Duodenal mucosa (tissue), 2 donors: ENCODE measurements around the gene CCNG2.
A peak's percentile ranks its signal among the peaks of the same experiment; 100 is the strongest.

Experiments
- H3K27ac ChIP-seq: one replicate; pipeline ENCODE4 v1.7.0; 2013; ENCODE audit warnings: low read depth, low read length
- H3K27me3 ChIP-seq, 2 donors: one replicate each; pipeline ENCODE4 v1.7.0; 2013; ENCODE audit warnings: low read length in 2 of 2, control low read depth in 1 of 2; ENCODE audit not compliant: insufficient read depth in 2 of 2, control insufficient read depth in 1 of 2
- H3K36me3 ChIP-seq, 2 donors: one replicate each; pipeline ENCODE4 v1.7.0; 2013; ENCODE audit warnings: low read length in 2 of 2, control low read depth in 1 of 2; ENCODE audit not compliant: insufficient read depth in 2 of 2, control insufficient read depth in 1 of 2
- H3K4me1 ChIP-seq, 2 donors: one replicate each; pipeline ENCODE4 v1.7.0; 2013; ENCODE audit warnings: low read length in 2 of 2, control low read depth in 1 of 2; ENCODE audit not compliant: insufficient read depth in 2 of 2, control insufficient read depth in 1 of 2
- H3K4me3 ChIP-seq, 2 donors: one replicate each; pipeline ENCODE4 v1.7.0; 2013; ENCODE audit warnings: low read length in 2 of 2, low read depth in 1 of 2
- H3K9ac ChIP-seq, 2 donors: one replicate each; pipeline ENCODE4 v1.7.0; 2013; ENCODE audit warnings: low read length in 2 of 2, low read depth in 1 of 2
- H3K9me3 ChIP-seq, 2 donors: one replicate each; pipeline ENCODE4 v1.7.0; 2013; ENCODE audit warnings: low read length in 2 of 2, control low read depth in 1 of 2; ENCODE audit not compliant: control insufficient read depth in 1 of 2

CCNG2 gene

DNA sequence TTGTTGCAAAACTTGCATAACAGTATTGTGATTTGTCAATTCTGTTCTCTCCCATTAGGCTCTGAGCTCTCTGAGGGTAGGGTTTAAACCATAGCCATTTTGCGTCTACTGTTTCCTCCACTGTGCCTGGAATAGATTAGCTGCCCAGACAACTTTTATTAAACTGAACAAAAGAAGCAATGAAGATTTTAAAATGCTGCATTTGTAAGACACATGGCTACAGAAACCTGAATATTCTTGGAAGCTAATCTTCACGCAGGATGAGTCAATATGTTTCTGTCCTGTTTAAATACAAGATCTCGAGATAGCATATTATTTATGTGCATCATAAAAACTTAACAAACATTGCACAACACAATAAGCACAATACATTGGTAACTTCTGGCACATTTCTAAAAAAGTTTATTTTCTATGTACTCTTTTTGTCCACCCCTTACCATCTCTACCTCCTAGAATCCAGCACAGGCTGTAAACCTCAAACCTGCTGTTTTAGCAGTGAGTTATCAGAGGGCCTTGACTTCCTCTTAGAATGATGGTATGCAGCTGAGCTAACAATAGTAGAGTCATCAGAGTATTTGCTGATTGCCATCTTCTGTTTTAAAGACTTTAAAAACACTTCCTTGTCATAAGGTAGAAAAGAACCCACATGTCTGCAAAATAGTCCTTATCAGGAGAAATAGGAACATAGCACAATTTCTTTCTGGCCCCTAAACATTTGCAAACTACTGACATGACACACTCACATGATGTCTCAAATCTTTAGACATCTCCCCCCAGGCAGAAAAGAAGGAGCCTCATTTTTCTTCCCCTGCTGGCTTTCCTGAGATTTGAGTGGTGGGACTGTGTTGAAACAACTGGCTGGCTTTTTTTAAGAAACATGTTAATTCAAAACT, 10.6 kb upstream of the CCNG2 start:
- Histone ChIP-seq H3K27me3 (no peaks in the 10 kb centered on the region), H3K4me3 (peak overlapping the region in 1 of 2 donors; percentile 17), H3K9me3 (no peaks in the 10 kb centered on the region), H3K36me3 (no peaks in the 10 kb centered on the region), H3K9ac (no peak overlapping the region), H3K27ac (no peak overlapping the region), H3K4me1 (peaks cover 16 to 37% of the 10 kb centered on the region in 2 donors)

DNA sequence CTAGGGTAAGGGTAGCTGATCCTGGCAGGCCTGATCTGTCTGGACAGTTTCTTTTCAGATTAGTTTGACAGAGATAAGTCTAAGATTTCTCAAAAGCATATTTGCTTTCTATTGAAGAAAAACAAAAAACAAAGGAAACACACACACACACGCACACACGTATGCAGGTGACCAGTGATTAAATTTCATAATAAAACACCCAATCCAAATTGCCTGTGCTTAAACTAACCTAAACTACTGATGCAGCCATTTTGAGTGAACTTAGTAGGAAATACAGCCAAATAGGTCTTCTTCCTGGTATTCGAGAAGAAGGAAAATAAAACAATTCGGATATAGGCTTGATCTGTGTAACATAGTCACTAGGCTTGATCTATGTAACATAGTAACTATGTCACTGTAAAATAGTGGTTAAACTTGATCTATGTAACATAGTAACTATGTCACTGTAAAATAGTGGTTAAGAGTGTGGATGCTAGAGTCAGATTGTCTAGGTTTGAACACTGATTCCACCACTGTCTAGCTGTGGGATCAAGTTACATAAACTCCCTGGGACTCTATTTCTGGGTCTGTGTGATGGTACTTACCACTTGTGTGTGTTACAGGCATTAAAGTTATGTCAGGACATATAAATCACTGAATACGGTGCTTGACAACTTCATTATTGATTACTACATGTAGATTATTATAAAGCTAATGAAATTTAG, 9.8 kb upstream of the CCNG2 start:
- no peak overlapping the region for H3K4me3 ChIP-seq
- no peaks in the 10 kb centered on the region for H3K9me3 ChIP-seq
- no peaks in the 10 kb centered on the region for H3K27me3 ChIP-seq
- no peak overlapping the region for H3K27ac ChIP-seq
- peaks cover 16 to 32% of the 10 kb centered on the region in 2 donors for H3K4me1 ChIP-seq
- H3K36me3 ChIP-seq = no peaks in the 10 kb centered on the region
- no peak overlapping the region for H3K9ac ChIP-seq

DNA sequence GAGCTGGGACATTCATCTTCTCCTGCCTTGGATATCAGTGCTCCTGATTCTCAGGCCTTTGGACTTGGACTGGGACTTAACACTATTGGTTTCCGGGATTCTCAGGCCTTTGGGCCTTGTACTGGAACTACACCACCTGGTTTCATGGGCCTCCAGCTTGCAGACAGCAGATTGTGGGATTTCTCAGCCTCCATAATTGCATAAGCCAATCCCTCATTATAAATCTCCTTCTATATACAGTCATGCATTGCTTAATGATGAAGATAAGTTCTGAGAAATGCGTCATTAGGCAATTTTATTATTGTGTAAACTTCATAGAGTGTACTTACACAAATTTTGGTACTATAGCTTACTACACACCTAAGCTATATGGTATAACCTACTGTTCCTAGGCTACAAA, 8.9 kb upstream of the CCNG2 start:
- Histone ChIP-seq H3K9me3 (no peaks in the 10 kb centered on the region), H3K9ac (no peak overlapping the region), H3K27me3 (no peaks in the 10 kb centered on the region), H3K36me3 (no peaks in the 10 kb centered on the region), H3K4me1 (peaks cover 12 to 34% of the 10 kb centered on the region in 2 donors), H3K4me3 (no peak overlapping the region), H3K27ac (no peak overlapping the region)

DNA sequence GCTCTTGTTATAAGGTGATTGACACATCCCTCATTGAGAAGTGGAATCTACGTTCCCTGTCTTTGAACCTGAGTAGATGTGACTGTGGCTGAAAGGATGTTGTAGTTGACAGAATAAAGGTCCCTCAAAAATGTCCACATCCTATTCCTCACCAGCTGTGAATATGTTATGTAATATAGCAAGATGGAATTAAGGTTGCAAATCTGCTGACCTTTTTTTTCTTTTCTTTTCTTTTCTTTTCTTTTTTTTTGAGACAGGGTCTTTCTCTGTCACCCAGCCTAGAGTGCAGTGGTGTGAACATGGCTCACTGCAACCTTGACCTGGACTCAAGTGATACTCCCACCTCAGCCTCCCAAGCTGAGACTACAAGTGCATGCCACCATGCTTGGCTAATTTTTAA, 7.2 kb upstream of the CCNG2 start:
- Histone ChIP-seq H3K27me3 (no peaks in the 10 kb centered on the region), H3K27ac (no peak overlapping the region), H3K9ac (no peak overlapping the region)

DNA sequence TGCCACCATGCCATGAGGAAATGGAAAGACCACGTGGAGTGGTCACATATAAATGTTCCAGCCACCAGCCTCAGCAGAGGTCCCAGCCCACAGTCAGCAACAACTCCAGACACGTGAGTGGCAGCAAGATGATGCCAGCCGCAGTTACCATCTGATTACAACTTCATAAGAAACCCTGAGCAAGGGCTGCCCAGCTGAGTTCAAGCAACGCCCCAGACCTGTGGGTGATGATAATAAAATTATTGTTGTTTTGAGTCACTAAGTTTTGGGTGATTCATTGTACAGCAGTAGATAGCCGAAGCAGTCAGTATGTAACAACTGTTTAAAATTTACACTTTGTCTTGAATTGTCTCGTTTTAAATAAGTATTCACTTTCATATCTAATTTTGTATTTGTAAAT, 5.8 kb upstream of the CCNG2 start:
- no peaks in the 10 kb centered on the region for H3K36me3 ChIP-seq
- no peaks in the 10 kb centered on the region for H3K9me3 ChIP-seq
- H3K4me3 ChIP-seq = no peak overlapping the region
- H3K4me1 ChIP-seq = peaks cover 23 to 53% of the 10 kb centered on the region in 2 donors
- no peak overlapping the region for H3K27ac ChIP-seq
- no peaks in the 10 kb centered on the region for H3K27me3 ChIP-seq
- no peak overlapping the region for H3K9ac ChIP-seq

More for the DNA sequence above, 7.2 kb upstream of the CCNG2 start:
- H3K4me1 ChIP-seq = peaks cover 25 to 46% of the 10 kb centered on the region in 2 donors
- H3K4me3 ChIP-seq = no peak overlapping the region
- no peaks in the 10 kb centered on the region for H3K9me3 ChIP-seq
- no peaks in the 10 kb centered on the region for H3K36me3 ChIP-seq

DNA sequence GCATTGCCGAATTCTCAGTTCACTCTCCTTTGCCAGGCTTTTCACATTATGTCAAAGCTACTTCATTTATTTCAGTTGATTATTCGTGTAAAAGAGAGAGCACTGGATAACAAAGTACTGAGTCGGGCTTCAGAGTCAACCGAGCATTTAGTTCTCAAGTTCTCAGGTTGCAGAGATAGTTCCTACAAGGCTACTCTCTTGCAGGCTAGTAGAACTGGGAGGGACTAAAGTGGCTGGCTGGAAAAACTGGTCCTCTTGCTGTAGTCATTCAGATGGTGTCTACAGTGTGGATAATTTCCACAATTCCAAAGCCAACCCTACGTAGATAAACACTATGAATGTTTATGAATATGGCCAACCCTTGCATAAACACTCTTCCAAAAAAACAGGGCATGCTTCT, 4.6 kb upstream of the CCNG2 start:
- Histone ChIP-seq H3K9ac (no peak overlapping the region), H3K27ac (no peak overlapping the region), H3K4me3 (no peak overlapping the region), H3K36me3 (no peaks in the 10 kb centered on the region), H3K27me3 (no peaks in the 10 kb centered on the region), H3K9me3 (no peaks in the 10 kb centered on the region), H3K4me1 (peaks cover 17 to 42% of the 10 kb centered on the region in 2 donors)

DNA sequence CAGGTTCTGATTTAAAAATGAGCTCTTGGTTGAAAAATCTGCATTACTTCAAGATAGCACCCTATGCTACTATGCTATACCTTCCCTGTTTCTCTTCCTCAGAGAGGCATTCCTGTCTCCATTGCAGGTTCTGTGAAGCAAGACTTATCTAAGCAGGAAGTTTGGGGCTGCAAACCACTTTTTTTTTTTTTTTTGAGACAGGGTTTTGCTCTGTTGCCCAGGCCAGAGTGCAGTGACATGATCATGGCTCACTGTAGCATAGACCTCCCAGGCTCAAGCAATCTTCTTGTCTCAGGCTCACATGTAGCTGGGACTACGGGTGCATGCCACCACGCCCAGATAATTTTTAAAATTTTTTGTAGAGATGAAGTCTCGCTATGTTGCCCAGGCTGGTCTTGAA, 4.0 kb upstream of the CCNG2 start:
- Histone ChIP-seq H3K9ac (no peak overlapping the region), H3K27ac (no peak overlapping the region), H3K36me3 (no peaks in the 10 kb centered on the region), H3K9me3 (no peaks in the 10 kb centered on the region), H3K4me3 (no peak overlapping the region), H3K27me3 (no peaks in the 10 kb centered on the region), H3K4me1 (peaks cover 17 to 36% of the 10 kb centered on the region in 2 donors)

DNA sequence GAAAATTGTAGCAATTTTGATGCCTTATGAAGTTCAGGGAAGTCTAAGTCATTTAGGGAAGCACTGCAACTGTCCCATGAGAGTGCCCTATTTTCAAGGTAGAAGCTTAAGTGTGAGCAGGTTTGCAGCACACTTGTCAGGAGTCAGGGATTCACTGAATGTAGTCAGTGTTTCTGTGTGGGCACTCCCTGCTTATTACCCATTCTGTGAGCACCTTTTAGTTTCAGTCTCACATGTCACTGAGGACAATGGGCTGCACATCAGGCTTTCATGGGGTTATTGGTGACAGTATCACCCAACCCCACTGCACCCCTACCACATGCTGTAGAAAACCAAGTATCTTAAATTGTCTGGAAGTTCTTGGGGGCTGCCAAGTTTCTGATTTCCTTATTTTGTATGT, 2.9 kb upstream of the CCNG2 start:
- H3K36me3 ChIP-seq = no peaks in the 10 kb centered on the region
- H3K4me1 ChIP-seq = peaks cover 24 to 36% of the 10 kb centered on the region in 2 donors
- no peaks in the 10 kb centered on the region for H3K27me3 ChIP-seq
- H3K9me3 ChIP-seq = no peaks in the 10 kb centered on the region
- H3K4me3 ChIP-seq = no peak overlapping the region
- H3K27ac ChIP-seq = no peak overlapping the region
- H3K9ac ChIP-seq = no peak overlapping the region

DNA sequence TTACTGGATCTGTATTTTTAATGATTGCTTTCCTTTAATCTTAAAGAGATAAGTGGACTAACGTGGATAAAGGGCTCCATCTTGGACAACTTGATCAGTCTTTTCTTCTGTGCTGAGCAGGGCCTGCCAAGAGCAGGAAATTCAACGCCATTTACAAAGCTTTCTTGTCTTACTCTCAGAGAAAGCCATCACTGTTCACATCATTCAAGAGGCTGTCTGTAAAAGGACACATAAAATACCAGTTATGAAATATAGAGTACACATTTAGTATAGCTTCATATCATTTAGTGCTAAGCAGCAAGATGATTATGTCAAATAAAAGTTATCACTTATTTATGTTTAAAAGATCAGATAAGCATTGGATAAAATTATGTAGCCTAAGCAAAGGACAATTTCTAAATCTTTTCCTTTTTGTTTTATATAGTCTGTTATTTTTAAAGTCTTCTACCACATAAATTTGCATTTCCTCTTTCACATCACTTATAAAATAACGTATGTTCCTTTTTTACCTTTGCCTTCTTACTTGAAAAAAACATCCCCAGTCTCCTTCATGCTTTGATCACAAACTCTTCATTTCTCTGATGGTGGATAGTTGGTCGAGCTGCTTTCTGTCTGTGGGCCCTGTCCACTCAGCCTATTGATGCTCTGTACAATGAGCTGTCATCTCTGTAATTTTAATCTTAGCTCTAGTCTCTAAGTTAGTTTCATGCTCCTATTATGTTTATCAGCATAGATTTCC, 2.1 kb upstream of the CCNG2 start:
- no peak overlapping the region for H3K9ac ChIP-seq
- H3K4me1 ChIP-seq = peaks cover 24 to 40% of the 10 kb centered on the region in 2 donors
- no peak overlapping the region for H3K27ac ChIP-seq
- no peaks in the 10 kb centered on the region for H3K9me3 ChIP-seq
- H3K27me3 ChIP-seq = no peaks in the 10 kb centered on the region
- H3K4me3 ChIP-seq = no peak overlapping the region
- no peaks in the 10 kb centered on the region for H3K36me3 ChIP-seq
